ENCODE data around the gene INS.
"Not testable (repeated sequence)": the region's sequence is repeated elsewhere in the genome, so short reads cannot be mapped to it uniquely, and the experiment has no call there.

INS gene

GRCh38 chr11:2132874-2133240, 28.2 kb downstream of the INS start:
- no peak for DNase-seq (ENCODE audit: low read depth in 3 of 3)

GRCh38 chr11:2132246-2132645, 28.8 kb downstream of the INS start:
- no peak for DNase-seq (ENCODE audit: low read depth in 3 of 3)

- no peak for DNase-seq (ENCODE audit: low read depth in 3 of 3)
Observed at GRCh38 chr11:2131371-2132236, 29.4 kb downstream of the INS start.

GRCh38 chr11:2130881-2131352, 30.1 kb downstream of the INS start:
- no peak for DNase-seq (ENCODE audit: low read depth in 3 of 3)

- no peak for DNase-seq (ENCODE audit: low read depth in 3 of 3)
Observed at GRCh38 chr11:2129699-2130366, 31.2 kb downstream of the INS start.

GRCh38 chr11:2129308-2129698, 31.7 kb downstream of the INS start:
- DNase-seq (ENCODE audit: low read depth in 3 of 3) = no peak

DNA sequence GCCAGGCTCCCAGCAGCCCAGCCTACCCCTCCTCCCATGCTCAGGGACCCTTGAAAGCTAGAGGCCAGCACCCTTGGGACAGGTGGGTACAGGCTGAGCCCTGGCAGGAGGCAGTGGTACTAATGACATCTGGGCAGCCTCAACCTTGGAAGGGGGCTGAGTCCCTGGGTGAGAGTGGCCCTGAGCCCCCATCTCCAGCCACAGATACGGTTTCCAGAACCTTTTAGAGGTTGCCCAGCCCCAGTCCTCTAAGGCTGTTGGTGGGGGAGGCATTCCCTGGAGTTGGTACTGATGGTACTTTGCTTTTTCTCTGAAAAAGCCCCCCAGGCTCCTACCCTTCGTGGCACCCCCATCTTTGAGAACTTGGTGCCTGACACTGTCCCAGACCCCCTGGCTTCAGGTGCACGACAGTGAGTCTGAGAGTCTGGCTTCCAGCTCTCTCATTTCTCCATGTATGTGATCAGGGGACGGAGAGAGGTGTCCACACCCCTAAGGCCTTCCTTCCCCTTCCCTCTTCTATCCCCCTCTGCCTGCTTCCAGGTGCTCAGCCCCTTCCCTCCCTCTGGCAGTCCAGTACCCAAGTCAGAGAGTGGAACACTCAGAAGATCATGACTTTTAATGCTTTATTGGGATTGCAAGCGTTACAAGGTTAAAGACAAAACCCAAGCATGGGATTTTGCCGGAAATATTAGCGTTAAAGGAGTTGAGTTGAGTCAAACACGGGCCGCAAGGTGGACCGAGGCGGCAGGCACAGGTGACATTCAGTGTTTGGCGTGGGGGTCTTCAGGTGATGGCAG, 32.3 kb downstream of the INS start:
- DNase-seq (ENCODE audit: low read depth in 3 of 3) = no peak

- DNase-seq (ENCODE audit: low read depth in 3 of 3) = no peak
Observed at GRCh38 chr11:2128130-2128510, 32.9 kb downstream of the INS start.

GRCh38 chr11:2127482-2128129, 33.4 kb downstream of the INS start:
- no peak for DNase-seq (ENCODE audit: low read depth in 3 of 3)

DNA sequence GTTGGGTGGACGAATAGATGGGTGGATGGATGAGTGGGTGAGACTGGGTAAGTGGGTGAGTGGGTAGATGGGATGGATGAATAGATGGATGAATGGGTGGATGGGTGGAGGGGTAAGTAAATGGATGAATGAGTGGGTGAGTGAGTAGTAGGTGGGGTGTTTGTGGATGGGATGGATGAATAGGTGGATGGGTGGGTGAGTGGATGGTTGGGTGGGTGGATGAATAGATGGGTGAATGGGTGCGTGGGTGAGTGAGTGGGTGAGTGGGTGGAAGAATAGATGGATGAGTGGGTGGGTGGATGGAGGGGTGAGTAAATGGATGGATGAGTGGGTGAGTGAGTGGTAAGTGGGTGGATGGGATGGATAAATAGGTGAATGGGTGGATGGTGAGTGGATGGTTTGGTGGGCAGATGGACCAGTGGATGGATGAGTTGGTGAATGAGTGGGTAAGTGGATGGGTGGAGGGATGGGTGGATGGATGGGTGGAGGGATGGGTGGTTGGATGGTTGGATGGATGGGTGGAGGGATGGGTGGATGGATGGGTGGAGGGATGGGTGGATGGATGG, 34.4 kb downstream of the INS start:
- DNase-seq (ENCODE audit: low read depth in 3 of 3) = no peak

- DNase-seq (ENCODE audit: low read depth in 3 of 3) = not testable (repeated sequence)
Observed at GRCh38 chr11:2124736-2125484, 36.1 kb downstream of the INS start.

DNA sequence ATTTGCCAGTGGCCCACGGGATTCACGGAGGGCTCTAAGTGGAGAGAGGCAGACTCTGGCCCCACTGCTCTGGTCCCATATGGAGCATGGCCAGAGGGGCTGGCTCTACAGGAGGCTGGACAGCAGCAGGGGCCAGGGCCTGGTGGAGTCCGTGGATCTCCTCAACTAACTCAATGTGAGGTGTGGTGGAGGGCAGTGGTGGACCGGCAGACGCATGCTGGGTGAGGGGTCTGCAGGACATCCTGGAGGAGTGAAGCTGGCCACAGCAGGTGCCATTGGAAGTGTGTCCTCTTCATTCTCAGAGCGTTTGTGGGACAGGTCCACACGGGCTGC, 37.4 kb downstream of the INS start:
- no peak for DNase-seq (ENCODE audit: low read depth in 3 of 3)

- DNase-seq (ENCODE audit: low read depth in 3 of 3) = no peak
Observed at GRCh38 chr11:2122907-2123627, 37.9 kb downstream of the INS start.

GRCh38 chr11:2122222-2122906, 38.6 kb downstream of the INS start:
- DNase-seq (ENCODE audit: low read depth in 3 of 3) = no peak

- DNase-seq (ENCODE audit: low read depth in 3 of 3) = no peak
Observed at GRCh38 chr11:2121227-2122130, 39.5 kb downstream of the INS start.

GRCh38 chr11:2120359-2121100, 40.5 kb downstream of the INS start:
- no peak for DNase-seq (ENCODE audit: low read depth in 3 of 3)

DNA sequence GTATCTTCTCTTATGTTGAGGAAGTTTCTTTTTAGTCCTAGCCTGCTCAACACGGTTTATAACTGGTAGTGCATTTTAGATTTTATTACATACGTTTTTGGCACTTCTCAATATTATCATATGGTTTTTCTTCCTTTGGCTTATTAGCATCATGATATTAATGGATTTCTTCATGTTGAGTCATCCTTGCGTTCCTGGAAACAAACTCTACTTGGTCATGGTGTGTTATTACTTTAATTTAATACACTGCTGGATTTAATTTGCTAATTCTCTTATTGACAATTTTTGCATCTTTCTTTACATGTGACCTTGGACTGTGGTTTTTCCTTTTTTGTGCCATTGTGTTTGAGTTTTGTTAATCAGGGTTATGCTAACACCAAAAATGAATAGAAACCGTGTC, 42.3 kb downstream of the INS start:
- no peak for DNase-seq (ENCODE audit: low read depth in 3 of 3)

- DNase-seq (ENCODE audit: low read depth in 3 of 3) = no peak
Observed at GRCh38 chr11:2116680-2117079, 44.3 kb downstream of the INS start.
